HG02981 (cell line): ENCODE measurements around the gene PREX1.
"Not testable (repeated sequence)": the region's sequence is repeated elsewhere in the genome, so short reads cannot be mapped to it uniquely, and the experiment has no call there.

ENCODE experiments used
- ATAC-seq: cut with Tn5 transposase; IDR thresholded peaks from one replicate; pipeline ENCODE4 v1.9.1; 2021; ENCODE audit warnings: mild to moderate bottlenecking, moderate library complexity; ENCODE audit not compliant: unreplicated experiment

Gene PREX1

GRCh38 chr20:48813930-48814546, 13.8 kb downstream of the PREX1 start:
- no peak for ATAC-seq

DNA sequence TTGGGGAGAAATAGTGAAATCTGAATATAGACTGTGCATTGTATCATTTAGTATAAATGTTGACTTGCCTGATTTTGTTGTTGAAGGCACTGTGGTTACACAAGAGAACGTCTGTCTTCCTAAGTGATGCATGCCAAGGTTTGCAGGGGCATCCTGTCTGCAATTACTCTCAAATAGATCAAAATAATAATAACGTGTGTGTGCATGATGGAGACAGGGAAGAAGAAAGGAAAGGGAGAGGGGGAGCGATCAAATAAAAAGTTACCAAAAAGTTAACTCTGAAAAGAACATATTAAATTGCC, 14.4 kb downstream of the PREX1 start:
- no peak for ATAC-seq

DNA sequence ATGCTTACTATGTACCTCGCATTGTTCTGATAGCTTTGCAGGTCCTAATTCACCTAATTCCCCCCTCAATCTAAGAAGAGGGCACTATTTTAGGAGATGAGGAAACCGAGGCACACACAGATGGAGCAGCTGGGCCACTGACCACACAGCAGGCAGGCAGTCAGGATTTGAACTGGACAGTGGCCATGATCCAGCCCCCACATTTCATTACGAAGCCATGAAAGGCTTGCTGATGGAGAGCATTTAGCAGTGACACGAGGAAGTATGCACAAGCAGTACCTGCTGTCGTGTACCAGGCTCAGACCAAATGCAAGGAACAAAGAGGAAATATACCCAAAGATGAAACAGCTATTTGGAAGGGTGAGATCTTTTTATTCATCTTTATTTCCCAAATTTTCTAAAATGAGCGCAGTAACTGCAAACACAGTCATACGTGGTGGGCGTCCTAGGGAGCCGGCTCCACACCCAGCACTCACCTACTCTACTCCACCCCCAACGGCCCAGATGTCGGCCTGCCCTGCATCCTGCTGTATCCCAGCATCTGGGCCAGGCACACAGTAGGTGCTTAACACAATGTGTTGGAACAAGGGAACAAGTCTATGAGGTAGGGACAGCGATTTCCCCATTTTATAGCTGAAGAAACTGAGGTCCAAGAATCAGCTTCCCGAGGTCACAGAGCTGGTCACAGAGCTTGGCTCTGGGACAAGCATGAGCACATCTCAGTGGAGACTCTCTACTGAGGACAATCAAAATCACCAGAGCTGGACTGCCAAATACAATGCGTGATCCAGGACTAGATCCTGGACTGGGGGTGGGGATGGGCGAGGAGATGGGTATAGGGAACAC, 15.0 kb downstream of the PREX1 start:
- no peak for ATAC-seq

DNA sequence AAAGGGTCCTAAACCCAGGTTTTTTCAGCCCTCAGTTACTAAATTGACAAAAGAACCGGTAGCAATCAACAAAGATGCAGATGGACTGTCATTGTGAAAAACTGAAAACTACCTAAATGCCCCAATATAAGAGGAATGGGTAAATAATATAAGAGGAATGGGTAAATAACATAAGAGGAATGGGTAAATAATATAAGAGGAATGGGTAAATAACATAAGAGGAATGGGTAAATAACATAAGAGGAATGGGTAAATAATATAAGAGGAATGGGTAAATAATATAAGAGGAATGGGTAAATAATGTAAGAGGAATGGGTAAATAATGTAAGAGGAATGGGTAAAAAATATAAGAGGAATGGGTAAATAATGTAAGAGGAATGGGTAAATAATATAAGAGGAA, 15.7 kb downstream of the PREX1 start:
- not testable (repeated sequence) for ATAC-seq

- ATAC-seq: no peak
Measured at GRCh38 chr20:48809673-48810072, 18.1 kb downstream of the PREX1 start.

- no peak for ATAC-seq
Measured at GRCh38 chr20:48808382-48809034, 19.3 kb downstream of the PREX1 start.

GRCh38 chr20:48807586-48808381, 20.0 kb downstream of the PREX1 start:
- ATAC-seq: no peak

DNA sequence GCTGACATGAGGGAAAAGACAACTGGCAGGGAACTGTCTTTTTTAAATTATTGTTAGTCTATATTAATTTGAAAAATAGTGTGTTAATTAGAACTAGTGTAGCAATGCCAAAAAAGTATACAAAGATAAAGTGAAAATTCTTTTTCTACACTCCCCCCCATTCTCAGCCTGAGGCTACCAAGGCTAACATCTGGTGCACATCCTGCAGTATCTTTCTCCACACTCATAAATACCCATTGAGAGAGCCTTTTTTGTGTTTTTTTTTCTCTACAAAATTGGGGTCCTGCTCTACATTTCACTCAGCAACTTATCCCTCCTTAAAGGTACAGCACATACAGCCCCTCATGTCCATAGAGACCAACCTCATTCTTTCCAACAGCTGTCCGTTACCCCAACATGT, 20.7 kb downstream of the PREX1 start:
- ATAC-seq: no peak

DNA sequence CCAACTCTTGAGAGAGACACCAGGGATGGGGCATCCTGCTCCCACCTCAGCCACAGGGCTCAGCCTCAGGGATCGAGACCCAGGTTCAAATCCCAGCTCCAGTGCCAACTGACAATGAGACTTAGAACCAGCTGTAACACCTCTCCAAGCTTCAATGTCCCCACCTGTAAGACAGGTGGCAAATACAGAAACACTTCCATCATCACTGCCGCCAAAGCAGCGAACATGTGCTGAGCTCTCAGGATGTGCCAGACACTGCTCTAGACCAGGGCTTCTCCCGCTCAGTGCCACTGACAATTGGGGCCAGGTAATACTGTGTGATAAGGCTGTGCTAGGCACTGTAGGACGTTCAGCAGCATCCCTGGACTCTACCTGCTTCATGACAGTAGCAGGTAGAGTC, 22.1 kb downstream of the PREX1 start:
- ATAC-seq: no peak

- ATAC-seq: no peak
Measured at GRCh38 chr20:48805286-48805685, 22.5 kb downstream of the PREX1 start.

DNA sequence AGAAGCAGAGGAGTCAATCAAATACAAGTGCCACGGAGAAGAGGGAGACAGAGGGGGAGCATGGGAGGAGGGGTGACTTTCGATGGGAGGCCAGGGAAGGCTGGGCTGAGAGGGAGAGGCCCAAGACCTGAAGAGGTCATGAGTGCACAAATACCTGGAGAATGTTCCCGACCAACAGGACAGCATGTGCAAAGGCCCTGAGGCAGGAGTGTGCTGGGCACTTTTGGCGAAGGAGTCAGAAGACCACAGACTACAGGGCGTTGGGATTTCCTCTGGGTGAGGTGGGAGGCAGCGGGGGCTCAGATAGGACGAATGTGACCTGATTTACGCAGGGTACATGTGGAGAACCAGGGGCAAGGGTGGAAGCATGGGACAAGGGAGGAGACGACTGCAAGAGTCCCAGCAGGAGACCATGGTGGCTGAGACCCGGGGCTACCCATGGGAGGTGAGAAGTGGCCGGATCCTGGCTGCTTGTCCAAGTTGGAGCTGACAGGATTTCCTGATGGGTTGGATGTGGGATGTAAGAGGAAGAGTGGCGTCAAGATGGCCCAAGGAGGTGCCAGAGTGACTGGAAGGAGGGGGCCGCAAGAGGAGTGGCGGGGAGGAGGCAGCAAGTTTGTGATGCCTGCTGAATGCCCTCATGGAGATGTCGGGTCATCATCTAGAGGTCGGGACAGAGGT, 23.4 kb downstream of the PREX1 start:
- no peak for ATAC-seq

DNA sequence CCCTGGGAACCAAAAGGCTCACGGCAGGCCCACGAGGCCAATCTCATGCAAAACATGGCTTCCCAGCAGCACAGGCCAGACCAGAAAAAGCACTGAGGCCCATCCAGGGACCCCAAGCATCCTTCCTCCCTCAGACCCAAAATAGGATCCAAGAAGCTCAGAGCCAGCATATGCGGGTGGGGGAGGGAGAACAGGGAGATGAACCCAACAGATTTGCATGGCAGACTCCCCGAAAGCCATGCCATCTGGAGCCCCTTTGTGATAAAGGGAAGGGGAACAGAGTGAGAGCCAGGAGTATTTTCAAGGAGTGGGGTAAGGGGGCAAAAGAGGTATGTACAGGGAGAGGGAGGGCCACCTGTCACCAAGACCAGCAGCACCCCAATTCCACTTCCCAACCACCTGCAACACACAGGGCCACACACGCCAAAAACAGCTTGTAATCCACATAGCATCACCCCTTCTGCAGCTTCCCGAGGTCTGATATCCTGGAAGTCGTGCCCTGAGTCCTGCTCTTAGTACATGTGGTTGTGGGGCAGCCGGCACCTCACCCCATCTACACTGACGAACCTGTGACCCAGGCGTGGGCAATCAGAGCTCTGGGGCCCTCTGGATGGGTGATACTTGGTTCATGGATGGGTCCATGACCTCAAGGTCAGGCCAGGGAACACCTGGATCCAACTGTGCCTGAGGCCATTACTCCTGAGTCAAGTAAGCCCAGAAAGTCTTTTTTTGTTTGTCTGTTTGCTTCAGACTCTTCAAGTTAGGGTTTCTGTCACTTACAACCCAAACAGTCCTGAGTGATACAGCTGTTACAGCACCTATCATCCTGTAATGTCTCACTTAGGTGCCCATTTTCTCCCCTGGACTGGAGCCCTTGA, 24.4 kb downstream of the PREX1 start:
- no peak for ATAC-seq

GRCh38 chr20:48802647-48803046, 25.2 kb downstream of the PREX1 start:
- no peak for ATAC-seq

DNA sequence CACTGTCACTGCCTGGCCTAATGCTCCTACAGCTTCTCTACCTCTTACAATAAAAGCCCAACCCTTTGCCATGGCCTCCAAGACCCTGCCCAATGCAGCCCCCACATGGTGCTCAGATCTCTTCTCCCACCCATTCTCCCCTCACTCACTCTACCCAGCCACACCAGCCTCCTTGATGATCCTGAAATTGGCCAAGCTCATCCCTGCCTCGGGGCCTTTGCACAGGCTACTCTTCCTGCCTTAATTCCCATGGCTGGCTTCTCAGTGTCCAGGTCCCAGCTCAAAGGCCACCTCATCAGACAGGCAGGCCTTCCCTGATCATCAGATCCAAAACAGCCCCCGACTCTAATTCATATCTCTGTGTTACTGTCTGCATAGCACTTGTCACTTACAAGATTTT, 25.6 kb downstream of the PREX1 start:
- no peak for ATAC-seq

DNA sequence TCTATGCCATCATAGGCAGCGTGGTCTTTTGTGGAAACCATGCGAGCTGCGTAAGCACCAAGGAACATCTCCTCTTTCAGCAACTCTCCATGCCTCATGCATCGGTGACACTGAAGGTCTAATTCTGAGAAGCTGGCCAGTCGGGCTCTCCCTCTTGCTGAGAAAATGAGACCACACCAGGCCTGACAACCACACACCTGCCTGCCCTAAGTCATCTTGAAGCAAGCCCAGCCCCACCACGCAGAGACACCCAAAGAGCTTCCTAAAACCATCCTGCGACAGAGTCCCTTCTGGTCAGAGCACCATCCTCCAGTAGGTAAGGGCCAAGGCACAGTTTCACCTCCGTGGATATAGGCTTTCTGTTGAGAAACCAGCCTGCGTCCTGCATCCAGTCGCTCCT, 26.6 kb downstream of the PREX1 start:
- ATAC-seq: no peak

DNA sequence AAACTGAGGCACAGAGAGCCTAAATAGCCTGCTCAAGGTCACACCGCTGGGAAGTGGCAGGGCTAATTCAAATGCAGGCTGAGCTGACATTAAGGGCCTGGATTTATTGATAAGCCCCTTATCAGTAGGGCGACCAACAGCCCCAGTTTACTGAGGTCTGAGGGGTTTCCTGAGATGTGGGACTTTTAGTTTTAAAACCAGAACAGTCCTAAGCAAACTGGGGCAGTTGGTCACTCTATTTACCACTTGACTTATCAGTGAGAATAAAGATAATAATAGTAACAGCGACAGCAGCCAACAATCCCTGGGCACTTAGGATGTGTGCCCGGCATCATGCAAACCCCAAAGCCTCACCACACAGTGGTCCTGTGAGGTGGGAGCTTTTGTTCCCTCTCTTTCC, 27.6 kb downstream of the PREX1 start:
- no peak for ATAC-seq

DNA sequence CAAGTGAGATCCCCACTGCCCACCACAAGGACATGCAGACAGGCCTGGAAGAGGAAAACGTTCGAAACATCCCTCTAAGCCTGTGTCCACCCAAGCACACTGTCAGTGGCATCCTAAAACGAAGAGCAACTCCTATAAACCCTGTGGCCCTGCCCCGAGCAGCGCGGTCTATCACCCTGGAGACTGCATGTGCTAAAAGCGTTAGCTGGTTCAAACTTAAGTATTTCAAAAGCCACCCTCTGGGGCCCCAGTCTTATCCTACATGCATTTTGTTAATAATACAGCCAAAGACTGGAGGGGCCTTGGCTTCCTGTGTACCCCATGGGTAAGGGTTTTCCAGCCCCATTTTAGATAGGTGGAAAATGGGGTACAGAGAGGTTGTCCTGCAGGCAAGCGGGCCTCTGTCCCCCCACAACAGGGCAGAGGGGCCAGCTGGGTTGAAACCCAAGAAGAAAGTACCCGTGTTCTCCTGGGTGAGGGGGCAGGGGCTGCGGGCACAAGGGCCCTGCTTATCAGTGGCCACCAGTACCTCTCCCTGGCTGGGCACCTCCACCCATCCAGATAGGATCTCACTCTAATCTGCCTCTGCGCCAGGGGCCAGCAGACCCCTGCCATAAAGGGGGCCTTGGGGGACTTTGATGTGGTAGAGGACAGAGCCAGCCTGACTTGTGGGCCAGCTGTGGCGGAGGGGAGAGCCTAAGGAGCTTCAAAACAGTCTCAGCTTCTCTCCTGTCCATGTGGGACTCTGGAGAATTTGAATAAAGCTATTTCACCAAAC, 28.3 kb downstream of the PREX1 start:
- no peak for ATAC-seq

GRCh38 chr20:48797850-48798747, 29.7 kb downstream of the PREX1 start:
- no peak for ATAC-seq
